Measurements from ENCODE around the gene CALN1. TPM values are rescaled to one million over a fixed set of nuclear protein-coding genes. Genes with fewer than 3 reads are reported as not detected.

Gene CALN1
- total and polyA plus RNA-seq, 4 donors = 0.14 to 0.84 (median 0.24) TPM

DNA sequence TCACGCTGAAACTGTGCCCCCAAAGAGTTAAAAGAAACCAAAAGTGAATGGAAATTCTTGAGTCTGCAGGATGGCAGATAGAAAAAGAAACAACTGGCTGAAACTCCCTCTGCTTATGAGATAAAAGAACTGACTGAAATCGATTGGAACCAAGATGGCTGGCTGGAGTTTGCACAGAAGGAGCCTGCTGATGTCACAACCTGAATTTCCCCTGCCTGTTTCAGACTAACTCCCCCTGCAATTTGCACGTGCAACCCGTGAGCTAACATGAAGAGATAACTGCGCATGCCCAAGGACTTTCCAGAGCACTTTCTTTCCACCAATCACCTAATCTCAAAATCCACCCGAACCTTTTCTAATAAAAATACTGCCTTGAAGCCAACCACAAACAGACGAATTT, 435.5 kb downstream of the CALN1 start:
- TF ChIP-seq TAF1 (conservative IDR thresholded peaks at IDR 0.05) (no peak), HNF4G (IDR thresholded peaks at IDR 0.05) (no peak), HNF4A (conservative IDR thresholded peaks at IDR 0.05) (no peak), RXRA (IDR thresholded peaks at IDR 0.05) (no peak), NR2F2 (IDR thresholded peaks at IDR 0.05) (no peak), FOXA1 (IDR thresholded peaks at IDR 0.05) (no peak), SP1 (IDR thresholded peaks at IDR 0.05) (no peak), YY1 (IDR thresholded peaks at IDR 0.05) (no peak), JUND (IDR thresholded peaks at IDR 0.05) (no peak), RAD21 (IDR thresholded peaks at IDR 0.05) (no peak), GABPA (IDR thresholded peaks at IDR 0.05 in 1 of 2, conservative IDR thresholded peaks at IDR 0.05 in 1 of 2) (no peak), EGR1 (IDR thresholded peaks at IDR 0.05; ENCODE audit: low read depth in 2 of 2) (no peak)
- TF ChIP-seq, protein P1, sequence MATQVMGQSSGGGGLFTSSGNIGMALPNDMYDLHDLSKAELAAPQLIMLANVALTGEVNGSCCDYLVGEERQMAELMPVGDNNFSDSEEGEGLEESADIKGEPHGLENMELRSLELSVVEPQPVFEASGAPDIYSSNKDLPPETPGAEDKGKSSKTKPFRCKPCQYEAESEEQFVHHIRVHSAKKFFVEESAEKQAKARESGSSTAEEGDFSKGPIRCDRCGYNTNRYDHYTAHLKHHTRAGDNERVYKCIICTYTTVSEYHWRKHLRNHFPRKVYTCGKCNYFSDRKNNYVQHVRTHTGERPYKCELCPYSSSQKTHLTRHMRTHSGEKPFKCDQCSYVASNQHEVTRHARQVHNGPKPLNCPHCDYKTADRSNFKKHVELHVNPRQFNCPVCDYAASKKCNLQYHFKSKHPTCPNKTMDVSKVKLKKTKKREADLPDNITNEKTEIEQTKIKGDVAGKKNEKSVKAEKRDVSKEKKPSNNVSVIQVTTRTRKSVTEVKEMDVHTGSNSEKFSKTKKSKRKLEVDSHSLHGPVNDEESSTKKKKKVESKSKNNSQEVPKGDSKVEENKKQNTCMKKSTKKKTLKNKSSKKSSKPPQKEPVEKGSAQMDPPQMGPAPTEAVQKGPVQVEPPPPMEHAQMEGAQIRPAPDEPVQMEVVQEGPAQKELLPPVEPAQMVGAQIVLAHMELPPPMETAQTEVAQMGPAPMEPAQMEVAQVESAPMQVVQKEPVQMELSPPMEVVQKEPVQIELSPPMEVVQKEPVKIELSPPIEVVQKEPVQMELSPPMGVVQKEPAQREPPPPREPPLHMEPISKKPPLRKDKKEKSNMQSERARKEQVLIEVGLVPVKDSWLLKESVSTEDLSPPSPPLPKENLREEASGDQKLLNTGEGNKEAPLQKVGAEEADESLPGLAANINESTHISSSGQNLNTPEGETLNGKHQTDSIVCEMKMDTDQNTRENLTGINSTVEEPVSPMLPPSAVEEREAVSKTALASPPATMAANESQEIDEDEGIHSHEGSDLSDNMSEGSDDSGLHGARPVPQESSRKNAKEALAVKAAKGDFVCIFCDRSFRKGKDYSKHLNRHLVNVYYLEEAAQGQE (IDR thresholded peaks at IDR 0.05) = no peak
- TF ChIP-seq, protein P2, sequence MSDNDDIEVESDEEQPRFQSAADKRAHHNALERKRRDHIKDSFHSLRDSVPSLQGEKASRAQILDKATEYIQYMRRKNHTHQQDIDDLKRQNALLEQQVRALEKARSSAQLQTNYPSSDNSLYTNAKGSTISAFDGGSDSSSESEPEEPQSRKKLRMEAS (IDR thresholded peaks at IDR 0.05) = no peak
- TF ChIP-seq, protein P3, sequence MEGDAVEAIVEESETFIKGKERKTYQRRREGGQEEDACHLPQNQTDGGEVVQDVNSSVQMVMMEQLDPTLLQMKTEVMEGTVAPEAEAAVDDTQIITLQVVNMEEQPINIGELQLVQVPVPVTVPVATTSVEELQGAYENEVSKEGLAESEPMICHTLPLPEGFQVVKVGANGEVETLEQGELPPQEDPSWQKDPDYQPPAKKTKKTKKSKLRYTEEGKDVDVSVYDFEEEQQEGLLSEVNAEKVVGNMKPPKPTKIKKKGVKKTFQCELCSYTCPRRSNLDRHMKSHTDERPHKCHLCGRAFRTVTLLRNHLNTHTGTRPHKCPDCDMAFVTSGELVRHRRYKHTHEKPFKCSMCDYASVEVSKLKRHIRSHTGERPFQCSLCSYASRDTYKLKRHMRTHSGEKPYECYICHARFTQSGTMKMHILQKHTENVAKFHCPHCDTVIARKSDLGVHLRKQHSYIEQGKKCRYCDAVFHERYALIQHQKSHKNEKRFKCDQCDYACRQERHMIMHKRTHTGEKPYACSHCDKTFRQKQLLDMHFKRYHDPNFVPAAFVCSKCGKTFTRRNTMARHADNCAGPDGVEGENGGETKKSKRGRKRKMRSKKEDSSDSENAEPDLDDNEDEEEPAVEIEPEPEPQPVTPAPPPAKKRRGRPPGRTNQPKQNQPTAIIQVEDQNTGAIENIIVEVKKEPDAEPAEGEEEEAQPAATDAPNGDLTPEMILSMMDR (IDR thresholded peaks at IDR 0.05; ENCODE audit: low read depth, low read length, missing input control) = no peak
- TF ChIP-seq, protein P4, sequence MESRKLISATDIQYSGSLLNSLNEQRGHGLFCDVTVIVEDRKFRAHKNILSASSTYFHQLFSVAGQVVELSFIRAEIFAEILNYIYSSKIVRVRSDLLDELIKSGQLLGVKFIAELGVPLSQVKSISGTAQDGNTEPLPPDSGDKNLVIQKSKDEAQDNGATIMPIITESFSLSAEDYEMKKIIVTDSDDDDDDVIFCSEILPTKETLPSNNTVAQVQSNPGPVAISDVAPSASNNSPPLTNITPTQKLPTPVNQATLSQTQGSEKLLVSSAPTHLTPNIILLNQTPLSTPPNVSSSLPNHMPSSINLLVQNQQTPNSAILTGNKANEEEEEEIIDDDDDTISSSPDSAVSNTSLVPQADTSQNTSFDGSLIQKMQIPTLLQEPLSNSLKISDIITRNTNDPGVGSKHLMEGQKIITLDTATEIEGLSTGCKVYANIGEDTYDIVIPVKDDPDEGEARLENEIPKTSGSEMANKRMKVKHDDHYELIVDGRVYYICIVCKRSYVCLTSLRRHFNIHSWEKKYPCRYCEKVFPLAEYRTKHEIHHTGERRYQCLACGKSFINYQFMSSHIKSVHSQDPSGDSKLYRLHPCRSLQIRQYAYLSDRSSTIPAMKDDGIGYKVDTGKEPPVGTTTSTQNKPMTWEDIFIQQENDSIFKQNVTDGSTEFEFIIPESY (IDR thresholded peaks at IDR 0.05) = no peak
- TF ChIP-seq, protein P5, sequence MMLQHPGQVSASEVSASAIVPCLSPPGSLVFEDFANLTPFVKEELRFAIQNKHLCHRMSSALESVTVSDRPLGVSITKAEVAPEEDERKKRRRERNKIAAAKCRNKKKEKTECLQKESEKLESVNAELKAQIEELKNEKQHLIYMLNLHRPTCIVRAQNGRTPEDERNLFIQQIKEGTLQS (IDR thresholded peaks at IDR 0.05) = no peak
- no peak for DNase-seq (ENCODE audit: low spot score)
- Histone ChIP-seq H3K27me3 (ENCODE audit: control insufficient read depth in 4 of 4, insufficient read depth in 4 of 4, low read length in 3 of 4) (no peaks in the 10 kb centered on the region), H3K9me3 (ENCODE audit: control insufficient read depth in 4 of 4, low read length in 3 of 4) (peaks cover 0 to 2% (median 0%) of the 10 kb centered on the region in 4 donors), H3K36me3 (ENCODE audit: control insufficient read depth in 4 of 4, insufficient read depth in 3 of 4, low read depth in 1 of 4, low read length in 3 of 4) (no peaks in the 10 kb centered on the region), H3K4me1 (ENCODE audit: control insufficient read depth in 4 of 4, insufficient read depth in 4 of 4, low read length in 3 of 4) (no peaks in the 10 kb centered on the region), H3K4me3 (ENCODE audit: low read depth in 1 of 3, low read length in 3 of 3) (no peak overlapping the region), H3K27ac (ENCODE audit: low read depth in 1 of 2, low read length in 2 of 2) (no peak overlapping the region), H3K9ac (ENCODE audit: low read depth in 1 of 2, low read length in 2 of 2) (no peak overlapping the region)
- 61% methylated on average over 7 of the region's 7 CpGs for WGBS

Measured in liver (tissue), 9 donors.